ENCODE results near the gene SCGB3A2.

Gene SCGB3A2

DNA sequence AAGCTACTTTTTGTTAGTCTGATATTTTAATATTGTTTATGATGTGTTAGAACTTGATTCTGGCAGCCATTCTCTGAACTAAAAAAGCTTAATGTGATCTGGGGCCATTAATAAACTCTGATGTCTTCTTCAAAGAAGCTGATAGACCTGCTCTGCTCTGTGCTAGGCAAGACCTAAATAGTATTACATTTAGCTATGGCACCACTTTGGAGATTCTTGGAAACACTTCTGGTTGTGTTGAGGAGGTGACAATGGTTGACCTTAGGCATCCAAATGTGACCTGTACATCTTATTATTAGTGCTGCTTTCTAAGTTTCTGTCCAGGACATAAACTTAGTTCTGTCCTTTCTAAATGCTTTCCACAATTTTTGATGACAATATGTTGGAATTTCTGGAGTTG lies 21.7 kb upstream of the SCGB3A2 start:
- TF ChIP-seq, protein P1, sequence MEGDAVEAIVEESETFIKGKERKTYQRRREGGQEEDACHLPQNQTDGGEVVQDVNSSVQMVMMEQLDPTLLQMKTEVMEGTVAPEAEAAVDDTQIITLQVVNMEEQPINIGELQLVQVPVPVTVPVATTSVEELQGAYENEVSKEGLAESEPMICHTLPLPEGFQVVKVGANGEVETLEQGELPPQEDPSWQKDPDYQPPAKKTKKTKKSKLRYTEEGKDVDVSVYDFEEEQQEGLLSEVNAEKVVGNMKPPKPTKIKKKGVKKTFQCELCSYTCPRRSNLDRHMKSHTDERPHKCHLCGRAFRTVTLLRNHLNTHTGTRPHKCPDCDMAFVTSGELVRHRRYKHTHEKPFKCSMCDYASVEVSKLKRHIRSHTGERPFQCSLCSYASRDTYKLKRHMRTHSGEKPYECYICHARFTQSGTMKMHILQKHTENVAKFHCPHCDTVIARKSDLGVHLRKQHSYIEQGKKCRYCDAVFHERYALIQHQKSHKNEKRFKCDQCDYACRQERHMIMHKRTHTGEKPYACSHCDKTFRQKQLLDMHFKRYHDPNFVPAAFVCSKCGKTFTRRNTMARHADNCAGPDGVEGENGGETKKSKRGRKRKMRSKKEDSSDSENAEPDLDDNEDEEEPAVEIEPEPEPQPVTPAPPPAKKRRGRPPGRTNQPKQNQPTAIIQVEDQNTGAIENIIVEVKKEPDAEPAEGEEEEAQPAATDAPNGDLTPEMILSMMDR (IDR thresholded peaks at IDR 0.05; ENCODE audit: low read length): no peak
- Histone ChIP-seq H3K9me2 (ENCODE audit: low read depth, low read length) (no peaks in the 10 kb centered on the region), H2AFZ (ENCODE audit: low read length) (no peak overlapping the region)

DNA sequence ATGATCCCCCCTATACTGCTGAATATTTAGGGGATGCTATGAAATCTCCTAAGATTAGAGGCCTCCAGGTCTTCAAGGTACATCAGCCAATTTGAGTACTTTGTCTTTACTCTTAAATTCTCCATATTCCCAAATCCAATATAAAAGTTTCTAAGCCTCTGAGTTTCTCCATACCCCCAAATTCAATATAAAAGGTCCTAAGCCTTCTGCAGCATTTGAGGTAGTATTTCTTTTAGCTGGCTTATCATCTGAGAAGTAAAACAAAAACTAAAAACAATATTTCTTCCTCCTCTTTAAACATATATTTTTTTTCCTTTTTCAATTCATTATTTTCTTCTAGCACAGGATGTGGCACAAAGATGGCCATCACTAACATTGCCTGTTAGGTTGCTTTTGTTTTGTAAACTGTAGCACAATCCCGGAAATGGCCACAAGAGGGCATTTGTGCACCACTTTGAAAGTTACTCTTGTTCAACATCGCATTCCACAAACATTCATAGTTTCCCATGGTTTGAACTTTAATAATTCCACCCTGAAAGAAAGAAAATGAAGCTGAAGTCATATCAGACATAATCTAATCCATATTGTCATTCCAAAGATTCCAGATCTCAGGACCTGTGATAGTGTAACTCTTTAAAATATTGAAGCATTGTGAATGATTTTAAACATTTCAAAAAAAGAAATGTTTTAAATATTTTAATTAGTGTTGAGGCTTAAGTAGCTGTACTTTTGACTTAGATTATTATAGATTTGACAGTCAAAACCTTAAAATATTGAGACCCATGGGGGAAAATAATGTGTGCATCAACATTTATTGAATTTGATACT lies 21.0 kb upstream of the SCGB3A2 start:
- no peak overlapping the region for H3K27ac ChIP-seq (ENCODE audit: low read depth, low read length, poor library complexity, severe bottlenecking)
- no peaks in the 10 kb centered on the region for H3K9me3 ChIP-seq (ENCODE audit: low read length)
- TF ChIP-seq, protein P1 (IDR thresholded peaks at IDR 0.05; ENCODE audit: low read length): peak; percentile 82
- TF ChIP-seq EZH2 (IDR thresholded peaks at IDR 0.05; ENCODE audit: borderline replicate concordance, low read length): no peak
- H4K20me1 ChIP-seq (ENCODE audit: insufficient read depth, low read length): no peaks in the 10 kb centered on the region
- no peaks in the 10 kb centered on the region for H3K79me2 ChIP-seq (ENCODE audit: insufficient read depth, low read length)
- H3K4me2 ChIP-seq (ENCODE audit: low read length): no peak overlapping the region
- H3K4me1 ChIP-seq (ENCODE audit: insufficient read depth, low read length, severe bottlenecking): no peaks in the 10 kb centered on the region
- H3K9ac ChIP-seq (ENCODE audit: low read length): no peak overlapping the region
- H3K27me3 ChIP-seq (ENCODE audit: insufficient read depth, low read length): no peaks in the 10 kb centered on the region
- no peaks in the 10 kb centered on the region for H3K9me2 ChIP-seq (ENCODE audit: low read depth, low read length)
- no peak overlapping the region for H3K4me3 ChIP-seq (ENCODE audit: low read depth, low read length, poor library complexity, severe bottlenecking)
- no peak overlapping the region for H2AFZ ChIP-seq (ENCODE audit: low read length)
- H3K36me3 ChIP-seq (ENCODE audit: insufficient read depth, low read length): no peaks in the 10 kb centered on the region
- H3F3A ChIP-seq (ENCODE audit: insufficient read depth, low read length): no peaks in the 10 kb centered on the region

More for the DNA sequence above, 21.7 kb upstream of the SCGB3A2 start:
- H3K4me1 ChIP-seq (ENCODE audit: insufficient read depth, low read length, severe bottlenecking): no peaks in the 10 kb centered on the region
- no peaks in the 10 kb centered on the region for H3F3A ChIP-seq (ENCODE audit: insufficient read depth, low read length)
- H3K27ac ChIP-seq (ENCODE audit: low read depth, low read length, poor library complexity, severe bottlenecking): no peak overlapping the region
- no peak overlapping the region for H3K4me3 ChIP-seq (ENCODE audit: low read depth, low read length, poor library complexity, severe bottlenecking)
- no peaks in the 10 kb centered on the region for H4K20me1 ChIP-seq (ENCODE audit: insufficient read depth, low read length)
- no peaks in the 10 kb centered on the region for H3K9me3 ChIP-seq (ENCODE audit: low read length)
- no peaks in the 10 kb centered on the region for H3K79me2 ChIP-seq (ENCODE audit: insufficient read depth, low read length)
- no peak overlapping the region for H3K4me2 ChIP-seq (ENCODE audit: low read length)
- no peak overlapping the region for H3K9ac ChIP-seq (ENCODE audit: low read length)
- H3K36me3 ChIP-seq (ENCODE audit: insufficient read depth, low read length): no peaks in the 10 kb centered on the region
- H3K27me3 ChIP-seq (ENCODE audit: insufficient read depth, low read length): no peaks in the 10 kb centered on the region

DNA sequence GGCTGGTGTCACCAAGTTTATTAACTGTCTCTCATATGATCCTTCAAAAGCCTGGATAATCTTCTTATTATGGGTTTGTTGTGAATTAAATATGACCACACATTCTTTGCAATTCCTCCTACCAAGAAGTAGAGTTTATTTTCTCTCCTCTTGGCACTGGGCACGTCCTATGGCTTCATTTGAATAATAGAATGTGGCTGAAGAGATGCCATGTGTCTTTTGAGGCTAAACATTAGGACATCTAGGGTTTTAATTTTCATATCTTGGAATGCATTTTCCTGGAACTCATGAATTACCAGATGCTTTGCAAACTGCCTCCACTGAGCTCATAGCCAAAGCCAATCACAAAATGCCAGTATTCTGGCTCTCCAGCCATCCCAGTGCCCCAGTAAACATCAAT lies 19.9 kb upstream of the SCGB3A2 start:
- H3K9ac ChIP-seq (ENCODE audit: low read length): no peak overlapping the region
- no peaks in the 10 kb centered on the region for H3K36me3 ChIP-seq (ENCODE audit: insufficient read depth, low read length)
- H3K4me3 ChIP-seq (ENCODE audit: low read depth, low read length, poor library complexity, severe bottlenecking): no peak overlapping the region
- H3K4me1 ChIP-seq (ENCODE audit: insufficient read depth, low read length, severe bottlenecking): no peaks in the 10 kb centered on the region
- no peaks in the 10 kb centered on the region for H3K79me2 ChIP-seq (ENCODE audit: insufficient read depth, low read length)
- no peaks in the 10 kb centered on the region for H3F3A ChIP-seq (ENCODE audit: insufficient read depth, low read length)
- H3K9me2 ChIP-seq (ENCODE audit: low read depth, low read length): no peaks in the 10 kb centered on the region
- no peak overlapping the region for H3K4me2 ChIP-seq (ENCODE audit: low read length)
- TF ChIP-seq, protein P1 (IDR thresholded peaks at IDR 0.05; ENCODE audit: low read length): no peak
- no peaks in the 10 kb centered on the region for H3K9me3 ChIP-seq (ENCODE audit: low read length)
- H2AFZ ChIP-seq (ENCODE audit: low read length): no peak overlapping the region
- no peaks in the 10 kb centered on the region for H4K20me1 ChIP-seq (ENCODE audit: insufficient read depth, low read length)
- H3K27ac ChIP-seq (ENCODE audit: low read depth, low read length, poor library complexity, severe bottlenecking): no peak overlapping the region
- no peaks in the 10 kb centered on the region for H3K27me3 ChIP-seq (ENCODE audit: insufficient read depth, low read length)
